HepG2 (cell line): ENCODE measurements around the gene RESP18. TPM values are rescaled to one million over a fixed set of nuclear protein-coding genes. Genes with fewer than 3 reads are reported as not detected.

Experiments
- ATAC-seq: fragments of 200-7000 bp; cut with Tn5 transposase; 3 replicates; pipeline ENCODE4 v1.9.1; 2020; ENCODE audit warnings: mild to moderate bottlenecking, moderate library complexity
- BruUV-seq: library from RNA; stranded (reverse); fragments of 400-500 nt; replicated peaks from 2 replicates; lab custom pipeline; 2021; lab: Mats Ljungman, UMichigan
- CTCF ChIA-PET: fragments of 300-600 bp; formaldehyde crosslinking; extraction: SDS; loops from one replicate; lab custom pipeline; 2021; ENCODE audit warnings: low total read pairs, inconsistent platforms, low intra/inter-chr PET ratio; lab: Yijun Ruan, JAX
- POLR2A ChIA-PET: fragments of 350-600 bp; sonication (Branson Sonifier 250); formaldehyde crosslinking; loops from one replicate; lab custom pipeline; 2020; ENCODE audit warnings: antibody characterized with exemption, inconsistent platforms; lab: Yijun Ruan, JAX
- DNase-seq: peaks from one replicate; pipeline ENCODE4 v3.0.0-alpha.2; 2015; ENCODE audit warnings: low spot score
- FAIRE-seq: peaks from 3 replicates; lab custom pipeline; 2011; peaks lifted over from hg19 to GRCh38; lab: Jason Lieb, UNC
- H2AFZ ChIP-seq: one replicate; pipeline ENCODE4 v1.6.1; 2011; ENCODE audit warnings: low read length, inconsistent platforms
- H3K27ac ChIP-seq: fragments of 300-600 bp; 3 replicates; pipeline ENCODE4 v1.8.0; 2011; ENCODE audit warnings: mixed run types, mild to moderate bottlenecking, mixed read lengths, low read length, inconsistent platforms; ENCODE audit not compliant: insufficient read depth; ENCODE audit errors: extremely low read length
- H3K27me3 ChIP-seq, 2 experiments: fragments of 200-600 bp in 1 of 2; 2 replicates in 1 of 2; 3 replicates in 1 of 2; pipeline versions ENCODE4 v1.6.0 to v1.8.0; 2011; ENCODE audit warnings: low read length in 2 of 2, mild to moderate bottlenecking in 2 of 2, moderate library complexity in 2 of 2, inconsistent platforms in 1 of 2; ENCODE audit not compliant: insufficient read depth in 2 of 2, control insufficient read depth in 1 of 2
- H3K36me3 ChIP-seq, 2 experiments: fragments of 200-600 bp in 1 of 2; replicated peaks in 1 of 2; 2 replicates in 1 of 2; 3 replicates in 1 of 2; pipeline versions ENCODE4 v1.5.1 to v1.8.0; 2011; ENCODE audit warnings: low read length in 2 of 2, inconsistent platforms in 1 of 2; ENCODE audit not compliant: insufficient read depth in 2 of 2, control insufficient read depth in 1 of 2
- H3K4me1 ChIP-seq: 2 replicates; pipeline ENCODE4 v1.5.1; 2012; ENCODE audit warnings: low read length, inconsistent platforms; ENCODE audit not compliant: insufficient read depth
- H3K4me2 ChIP-seq: 2 replicates; pipeline ENCODE4 v1.6.0; 2011; ENCODE audit warnings: low read depth, low read length, inconsistent platforms
- H3K4me3 ChIP-seq, 3 experiments: fragments of 200-600 bp in 1 of 3; sonication (generic), shearing (Covaris generic) in 1 of 3; replicated peaks in 1 of 3; 2 replicates each; pipeline ENCODE4 v1.5.1; 2011 to 2016; ENCODE audit warnings: low read length in 3 of 3, inconsistent platforms in 2 of 3, low read depth in 2 of 3, mild to moderate bottlenecking in 2 of 3, control low read depth in 1 of 3, mixed read lengths in 1 of 3; ENCODE audit not compliant: insufficient read depth in 1 of 3
- H3K79me2 ChIP-seq: one replicate; pipeline ENCODE4 v1.6.1; 2011; ENCODE audit warnings: low read length, inconsistent platforms; ENCODE audit not compliant: insufficient read depth
- H3K9ac ChIP-seq: 2 replicates; pipeline ENCODE4 v1.6.0; 2011; ENCODE audit warnings: mild to moderate bottlenecking, low read depth, low read length, inconsistent platforms; ENCODE audit not compliant: insufficient read depth
- H3K9me3 ChIP-seq: 2 replicates; pipeline ENCODE4 v1.5.1; 2012; ENCODE audit warnings: mild to moderate bottlenecking, low read length
- H4K20me1 ChIP-seq: 2 replicates; pipeline ENCODE4 v1.6.0; 2011; ENCODE audit warnings: inconsistent platforms, mild to moderate bottlenecking, low read length, moderate library complexity; ENCODE audit not compliant: insufficient read depth
- CBX1 ChIP-seq: IDR thresholded peaks from one replicate; pipeline ENCODE4 v1.6.1; 2016; ENCODE audit warnings: antibody characterized with exemption, low read depth
- CBX2 ChIP-seq, 2 experiments: fragments of 200-600 bp in 1 of 2; sonication (generic); formaldehyde crosslinking in 1 of 2; IDR thresholded peaks; 2 replicates each; pipeline versions ENCODE4 v1.7.0 to v1.8.1; 2018 to 2022; ENCODE audit warnings: low read depth in 2 of 2, low read length in 1 of 2, mild to moderate bottlenecking in 1 of 2, missing genetic modification reagents in 1 of 2
- CEBPB ChIP-seq: IDR thresholded peaks from 2 replicates; pipeline ENCODE4 v1.6.1; 2011; ENCODE audit warnings: low read depth, low read length, improper control_type of control experiment, borderline replicate concordance
- HMG20A ChIP-seq: IDR thresholded peaks from 2 replicates; pipeline ENCODE4 v1.6.1; 2016; ENCODE audit warnings: borderline replicate concordance
- KLF13 ChIP-seq: sonication (generic); formaldehyde crosslinking; IDR thresholded peaks from 2 replicates; pipeline ENCODE4 v1.4.0; 2020; ENCODE audit warnings: mild to moderate bottlenecking, missing genetic modification reagents
- KLF6 ChIP-seq: IDR thresholded peaks from 2 replicates; pipeline ENCODE4 v1.8.0; 2016; ENCODE audit warnings: missing biosample characterization, missing genetic modification reagents
- PREB ChIP-seq: sonication (generic); formaldehyde crosslinking; IDR thresholded peaks from 2 replicates; pipeline ENCODE4 v1.4.0; 2020; ENCODE audit warnings: missing genetic modification reagents
- REST ChIP-seq, 2 experiments: IDR thresholded peaks; 2 replicates each; pipeline ENCODE4 v1.6.1; 2011 to 2012; ENCODE audit warnings: low read length in 2 of 2, borderline replicate concordance in 1 of 2, low read depth in 1 of 2, mild to moderate bottlenecking in 1 of 2, moderate library complexity in 1 of 2
- SP2 ChIP-seq: sonication (generic); formaldehyde crosslinking; IDR thresholded peaks from 2 replicates; pipeline ENCODE4 v1.5.1; 2020; ENCODE audit warnings: mild to moderate bottlenecking, missing genetic modification reagents
- TFDP1 ChIP-seq: IDR thresholded peaks from 2 replicates; pipeline ENCODE4 v1.6.1; 2016; ENCODE audit warnings: missing compliant biosample characterization, missing genetic modification reagents, borderline replicate concordance
- TFDP2 ChIP-seq: sonication (generic); formaldehyde crosslinking; IDR thresholded peaks from 2 replicates; pipeline ENCODE4 v1.4.0; 2020; ENCODE audit warnings: missing genetic modification reagents
- ZBTB33 ChIP-seq: sonication (generic); formaldehyde crosslinking; IDR thresholded peaks from 2 replicates; pipeline ENCODE4 v1.4.0; 2020; ENCODE audit warnings: missing genetic modification reagents
- ZBTB38 ChIP-seq: sonication (generic); formaldehyde crosslinking; IDR thresholded peaks from 2 replicates; pipeline ENCODE4 v1.5.1; 2020; ENCODE audit warnings: mild to moderate bottlenecking, missing genetic modification reagents
- ZNF615 ChIP-seq: sonication (generic); formaldehyde crosslinking; IDR thresholded peaks from 2 replicates; pipeline ENCODE4 v1.5.0; 2020; ENCODE audit warnings: mild to moderate bottlenecking, missing genetic modification reagents, borderline replicate concordance
- WGBS: methylation state at CpG from one replicate; pipeline ENCODE4 v1.1.6; 2017; ENCODE audit warnings: low lambda C conversion rate; 5-methylcytosine and 5-hydroxymethylcytosine counted together
- in situ Hi-C: cut with HindIII; loops from 2 replicates; pipeline ENCODE4 v1.10.0; 2017; ENCODE audit warnings: low pct_unique_long_range_greater_than_20kb; ENCODE audit not compliant: extremely low pct_ligation_motif_present
- intact Hi-C: fragments of 100-400 bp; cut with micrococcal nuclease; formaldehyde crosslinking; loops from one replicate; pipeline ENCODE4 v1.10.0; 2022; ENCODE audit not compliant: unreplicated experiment
- polyA plus RNA-seq, 8 experiments: library from polyadenylated mRNA; depleted of rRNA in 3 of 8; stranded (reverse) in 7 of 8; unstranded in 1 of 8; fragments of >200 nt; fragmentation: Illumina TruSeq in 4 of 8; extraction: Trizol in 4 of 8; gene quantifications; 2 replicates each; pipeline versions ENCODE4 v1.2.1 to v1.2.3, GENCODE V29; 2011 to 2016; ENCODE audit warnings: low read depth in 4 of 8, missing spikeins in 1 of 8, mixed read lengths in 1 of 8; ENCODE audit not compliant: insufficient read depth in 1 of 8
- total RNA-seq, 5 experiments: library from RNA; depleted of rRNA; stranded (reverse); fragments of >200 nt; fragmentation: Illumina TruSeq; extraction: Trizol; gene quantifications; 2 replicates each; pipeline ENCODE4 v1.2.3, GENCODE V29; 2016; ENCODE audit warnings: low read depth in 1 of 5

RESP18 gene
- total and polyA plus RNA-seq, 2 of the 13 experiments (the other 11 are each of a cell fraction or from before 2014, with no cell fraction given), result not detected

GRCh38 chr2:219296142-219296541 lies 36.4 kb downstream of the RESP18 start:
- Histone ChIP-seq H3K27ac (no peak overlapping the region), H3K4me1 (peaks cover 42% of the 10 kb centered on the region), H3K27me3 (peaks cover 6 to 87% of the 10 kb centered on the region in 2 experiments; a peak in 4 of 5 replicates), H3K4me2 (no peak overlapping the region), H2AFZ (no peak overlapping the region), H3K79me2 (no peaks in the 10 kb centered on the region), H3K36me3 (no peaks in the 10 kb centered on the region), H3K9me3 (no peaks in the 10 kb centered on the region), H4K20me1 (no peaks in the 10 kb centered on the region), H3K9ac (no peak overlapping the region), H3K4me3 (no peak overlapping the region)
- DNase-seq (no peak), FAIRE-seq (no peak), ATAC-seq (no peak)
- in situ Hi-C loops, result loop anchor here (5.0 kb wide), 1 partner anchor 124 kb away; the partner anchor contains the start of gene SLC23A3
- CTCF ChIA-PET, result interaction anchor here (1.8 to 3.4 kb wide), 2 partner anchors 78 to 137 kb away, joined by 8 to 50 read pairs; partner anchors contain the start of gene NHEJ1
- POLR2A ChIA-PET, result interaction anchor here (1.6 to 1.9 kb wide), 2 partner anchors 78 to 88 kb away, joined by 5 to 15 read pairs; partner anchors contain the start of gene ABCB6
- intact Hi-C loops, result loop anchor here (5.0 to 10.0 kb wide), 2 partner anchors 239 kb away; no protein-coding TSS in a partner anchor
- WGBS, result 29% methylated on average over 13 of the region's 14 CpGs
- BruUV-seq, result no TSS peak
- no peak for TF ChIP-seq CEBPB
- peak; percentile 29; the same call in 1 of the 2 replicates for TF ChIP-seq TFDP1 (CRISPR knock-in tag)
- TF ChIP-seq CBX2 (IDR thresholded peaks at IDR 0.05; ENCODE audit: low read depth, low read length), result no peak
- TF ChIP-seq CBX2 (CRISPR knock-in tag; IDR thresholded peaks at IDR 0.05; ENCODE audit: low read depth), result no peak
- TF ChIP-seq HMG20A, result no peak
- TF ChIP-seq KLF6, result no peak
- TF ChIP-seq ZNF615 (CRISPR knock-in tag), result no peak
- TF ChIP-seq SP2 (CRISPR knock-in tag), result no peak
- no peak for TF ChIP-seq PREB (CRISPR knock-in tag)
- TF ChIP-seq TFDP2 (CRISPR knock-in tag), result no peak
- no peak for TF ChIP-seq REST (IDR thresholded peaks at IDR 0.05; ENCODE audit: borderline replicate concordance in 1 of 2, low read depth in 1 of 2, low read length in 2 of 2)
- TF ChIP-seq CBX1, result no peak
- no peak for TF ChIP-seq KLF13 (CRISPR knock-in tag)
- TF ChIP-seq ZBTB33 (CRISPR knock-in tag), result 0 out of 2 replicates have a peak, but pooled peaks have one; percentile 18
- 0 out of 2 replicates have a peak, but pooled peaks have one; percentile 18 for TF ChIP-seq ZBTB38 (CRISPR knock-in tag)
